GM19025 (cell line): ENCODE measurements around the gene CCND3.
A peak's percentile ranks its signal among the peaks of the same experiment; 100 is the strongest.

Experiments used
- ATAC-seq: cut with Tn5 transposase; IDR thresholded peaks from one replicate; pipeline ENCODE4 v1.9.1; 2021; ENCODE audit warnings: mild to moderate bottlenecking, low read depth, moderate library complexity; ENCODE audit not compliant: unreplicated experiment

The CCND3 gene

DNA sequence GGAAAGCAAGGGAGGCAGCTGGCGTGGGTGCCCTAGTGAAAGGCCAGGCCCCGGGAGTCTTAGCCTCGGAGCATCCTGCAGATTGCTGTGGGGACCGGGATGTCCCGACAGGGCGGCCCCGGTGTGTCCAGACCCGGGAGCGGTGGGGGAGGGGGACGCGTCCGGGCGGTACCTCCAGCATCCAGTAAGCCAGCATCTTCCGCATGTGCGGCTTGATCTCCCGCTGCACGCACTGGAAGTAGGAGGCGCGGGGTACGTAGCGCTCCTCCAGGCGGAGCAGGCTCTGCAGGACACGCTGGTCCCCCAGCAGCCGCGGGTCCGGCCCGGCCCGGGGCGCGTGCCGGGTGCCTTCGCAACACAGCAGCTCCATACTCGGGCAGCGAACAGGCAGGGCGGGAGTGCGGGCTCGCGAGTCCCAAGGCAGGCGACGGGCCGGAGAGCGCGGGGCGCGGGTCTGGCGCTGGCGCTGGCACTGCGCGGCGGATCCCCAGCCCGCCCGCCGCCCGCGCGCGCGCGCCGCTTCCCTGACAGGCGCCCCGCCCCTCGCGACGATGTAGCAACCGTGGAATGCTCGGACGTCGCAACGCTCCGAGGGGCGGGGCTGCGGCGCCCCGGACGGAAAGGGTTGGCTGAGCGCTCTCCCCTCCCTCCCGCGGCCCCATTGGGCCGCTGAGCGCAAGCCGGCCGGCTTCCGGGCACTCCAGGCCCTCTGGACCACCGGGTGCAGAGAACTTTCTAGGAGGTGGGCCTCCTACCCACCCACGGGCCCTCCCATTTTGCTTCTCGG, at the start of gene CCND3:
TSS of gene CCND3 (minus strand) at position 529 of the 787 bp plus-strand sequence. CDS start at position 370, 159 bp downstream.
- peak; percentile 91 for ATAC-seq

DNA sequence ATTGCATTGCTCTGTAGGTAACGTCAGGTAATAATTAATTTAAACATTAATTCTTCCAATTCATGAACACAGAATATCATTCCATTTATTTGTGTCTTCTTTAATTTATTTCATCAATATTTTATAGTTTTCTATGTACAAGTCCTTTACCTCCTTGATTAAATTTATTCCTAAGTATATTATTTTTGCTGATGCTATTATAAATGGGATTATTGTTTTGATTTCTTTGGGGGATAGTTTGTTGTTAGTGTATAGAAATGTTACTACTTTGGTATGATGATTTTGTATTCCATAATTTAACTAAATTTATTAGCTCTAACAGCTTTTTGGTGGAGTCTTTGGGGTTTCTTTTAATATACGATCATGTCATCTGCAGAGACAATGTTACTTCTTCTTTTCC, 44.7 kb upstream of the CCND3 start:
- ATAC-seq, result no peak

DNA sequence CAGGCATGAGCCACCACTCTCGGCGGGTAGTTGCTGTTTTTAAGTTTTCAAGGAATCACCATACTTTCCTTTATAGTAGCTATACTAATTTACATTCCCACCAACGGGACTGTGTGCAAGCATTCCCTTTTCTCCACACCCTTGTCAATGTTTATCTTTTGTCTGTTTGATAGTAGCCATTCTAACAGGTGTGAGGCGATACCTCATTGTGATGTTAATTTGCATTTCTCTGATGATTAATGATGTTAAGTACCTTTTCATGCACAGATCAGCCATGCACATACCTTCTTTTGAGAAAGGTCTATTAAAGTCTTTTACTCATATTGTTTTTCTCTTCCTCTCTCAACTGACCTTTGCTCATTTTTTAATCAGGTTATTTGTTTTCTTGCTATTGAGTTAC, 43.0 kb upstream of the CCND3 start:
- no peak for ATAC-seq

DNA sequence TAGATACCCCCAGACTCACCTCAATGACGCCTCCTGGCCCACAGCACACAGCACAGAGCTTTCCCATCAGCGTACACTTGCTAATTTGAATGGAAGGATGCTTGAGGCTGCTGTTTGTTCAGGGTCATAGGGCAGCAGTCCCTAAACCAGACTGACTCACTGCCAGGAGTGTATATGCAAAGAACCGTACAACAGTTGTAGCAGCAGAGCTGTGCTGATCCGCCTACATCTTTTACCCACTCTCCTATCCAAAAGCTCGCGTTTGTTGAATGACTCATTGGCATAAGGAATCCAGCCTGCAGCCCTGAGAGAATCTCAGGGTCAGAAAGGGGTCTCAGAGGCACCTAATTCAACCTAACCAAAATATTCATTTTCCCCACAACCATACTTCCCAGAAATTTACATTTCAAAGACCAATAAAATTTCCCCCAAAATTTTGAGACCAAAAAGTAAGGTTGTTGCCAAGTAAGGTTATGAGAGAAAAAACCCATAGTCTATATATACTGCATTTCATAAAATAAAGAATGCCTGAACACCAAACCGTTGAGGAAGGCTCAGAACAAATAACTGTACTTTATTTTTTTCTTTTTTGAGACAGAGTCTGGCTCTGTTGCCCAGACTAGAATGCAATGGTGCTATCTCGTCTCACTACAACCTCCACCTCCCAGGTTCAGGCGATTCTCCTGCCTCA, 35.3 kb upstream of the CCND3 start:
- ATAC-seq, result no peak

DNA sequence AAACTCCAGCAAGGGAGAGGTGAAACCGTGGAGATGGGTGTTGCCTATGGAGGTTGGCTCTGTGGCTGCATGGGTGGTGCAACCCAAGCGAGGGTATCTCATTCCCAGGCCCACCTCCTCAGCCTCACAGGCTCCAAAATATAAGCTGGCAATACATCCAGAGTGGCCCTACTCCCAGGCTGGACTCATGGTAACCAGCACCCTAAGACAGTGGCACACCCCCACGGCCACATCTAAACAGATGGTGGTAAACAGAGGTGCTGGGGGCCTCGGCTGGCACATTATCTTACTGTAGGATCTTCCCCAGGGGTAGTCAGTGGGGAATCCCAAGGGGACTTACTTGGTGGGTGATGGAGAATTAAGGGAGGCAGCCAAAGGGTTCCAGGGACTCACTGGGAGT, 33.7 kb upstream of the CCND3 start:
- ATAC-seq, result no peak

DNA sequence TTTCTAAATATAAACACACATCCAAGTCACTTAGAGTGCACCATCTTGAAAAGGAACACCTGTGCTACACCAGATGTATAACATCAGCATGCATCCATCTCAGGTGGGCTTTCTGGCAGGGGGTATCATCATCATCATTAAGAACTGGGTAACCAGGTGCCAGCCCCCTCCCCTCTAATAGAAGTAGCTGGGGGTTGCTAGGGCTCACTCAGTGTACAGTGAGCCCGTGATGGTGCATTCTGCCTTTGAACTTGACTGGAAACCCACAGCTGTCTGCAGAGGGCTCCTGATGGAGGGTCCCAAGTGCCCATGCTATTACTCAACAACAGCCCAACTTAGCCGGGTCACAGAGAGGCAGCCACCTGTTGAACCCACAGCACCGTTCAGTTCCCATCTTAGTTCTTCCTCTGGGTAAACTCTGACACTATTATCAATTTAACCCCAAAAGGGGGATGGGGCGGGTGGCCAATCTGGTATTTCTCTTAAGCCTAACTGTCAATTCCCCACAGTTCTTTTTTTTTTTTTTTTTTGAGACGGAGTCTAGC, 32.7 kb upstream of the CCND3 start:
- no peak for ATAC-seq

DNA sequence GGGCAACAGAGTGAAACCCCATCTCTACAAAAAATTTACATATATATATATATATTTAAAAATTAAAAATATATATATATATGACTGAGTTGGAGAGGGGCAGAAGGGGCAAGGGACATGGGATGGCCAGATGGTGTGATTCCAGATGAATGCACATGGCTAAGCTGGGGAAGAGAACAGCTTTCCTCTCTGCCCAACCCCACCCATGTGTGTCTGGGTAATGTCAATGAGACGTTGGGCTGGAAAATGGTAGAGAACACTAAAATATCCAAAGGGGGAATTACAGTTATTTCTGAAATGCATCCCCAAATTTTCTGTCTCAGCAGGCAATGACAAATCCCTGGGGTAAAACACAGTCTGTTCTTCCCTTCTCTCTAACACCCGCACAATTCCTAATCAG, 31.2 kb upstream of the CCND3 start:
- ATAC-seq, result no peak

DNA sequence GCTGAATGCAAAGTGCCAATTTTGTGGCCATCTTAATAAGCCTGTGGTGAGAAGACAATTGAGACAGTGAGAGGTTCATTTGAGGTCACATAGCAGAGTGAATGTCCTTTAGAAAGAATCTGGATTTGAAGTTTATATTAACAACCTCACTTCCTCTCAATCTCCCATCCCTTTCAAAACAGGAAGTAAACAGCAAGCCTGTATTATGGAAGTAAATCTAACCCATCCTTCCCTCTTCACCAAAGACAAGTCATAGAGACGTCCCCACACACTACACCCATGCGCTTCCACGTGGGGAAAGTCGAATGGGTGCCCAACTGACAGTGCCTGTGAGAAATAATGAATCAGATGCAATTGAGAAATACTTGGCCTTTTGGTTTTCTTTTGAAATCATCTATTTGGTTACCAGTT, 28.8 kb upstream of the CCND3 start:
- ATAC-seq, result no peak

DNA sequence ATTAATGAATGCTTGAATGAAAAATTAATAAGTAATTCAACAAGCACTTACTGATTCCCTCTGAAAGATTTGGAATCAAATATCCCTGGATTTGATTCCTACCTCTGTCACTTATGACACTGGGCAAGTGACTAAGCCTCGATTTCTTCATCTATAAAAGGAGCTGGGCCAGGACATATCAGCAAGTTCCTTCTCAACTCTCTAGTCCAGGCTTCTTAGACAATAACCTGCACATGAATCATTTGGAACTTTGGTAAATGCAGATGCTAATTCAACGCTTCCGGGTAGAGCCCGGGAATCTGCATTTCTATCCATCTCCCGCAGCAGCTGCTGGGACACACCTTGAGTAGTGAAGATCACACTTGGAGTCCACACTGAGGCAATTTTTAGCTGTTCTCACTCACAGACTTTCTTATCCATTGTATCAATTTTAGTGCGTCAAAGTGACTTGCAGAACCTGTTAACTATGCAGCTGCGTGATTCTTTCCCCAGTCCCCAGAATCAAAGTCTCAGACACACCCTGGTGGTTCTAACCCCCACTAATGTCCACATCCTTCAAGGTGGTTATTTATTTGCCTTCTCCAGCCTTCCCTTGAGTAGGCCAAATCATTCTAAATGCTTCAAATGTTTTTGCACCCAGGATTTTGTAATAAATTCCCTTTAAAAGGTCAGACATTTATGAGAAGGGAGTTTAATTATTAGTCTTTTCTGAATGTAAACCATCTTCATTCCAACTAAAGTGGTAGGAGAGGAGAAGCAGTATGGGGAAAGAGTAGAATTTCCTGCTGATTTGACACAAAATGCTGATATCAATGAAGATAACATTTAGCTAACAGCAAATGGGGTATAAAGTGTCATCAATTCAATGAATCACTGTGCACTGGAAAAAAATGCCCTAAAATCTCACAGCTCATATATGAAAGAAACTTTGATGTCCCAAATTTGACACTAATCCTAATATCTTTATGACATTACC, 26.0 kb upstream of the CCND3 start:
- ATAC-seq, result no peak

DNA sequence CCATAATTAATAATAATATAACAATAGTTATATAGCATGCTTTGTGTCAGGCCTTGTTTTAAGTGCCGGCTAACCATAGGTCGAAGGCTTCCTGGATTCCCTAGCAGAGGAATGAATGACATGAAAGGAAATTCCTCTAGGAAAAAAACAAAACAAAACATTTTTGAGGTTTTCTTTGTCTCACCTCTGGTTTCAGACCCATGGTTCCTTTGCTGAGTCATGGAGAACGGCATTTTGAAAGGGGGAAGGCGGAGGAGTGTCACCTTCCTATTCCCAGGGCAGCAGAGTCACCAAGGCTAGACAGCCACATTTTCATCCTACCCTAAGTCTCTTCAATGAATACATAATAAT, 25.3 kb upstream of the CCND3 start:
- no peak for ATAC-seq

DNA sequence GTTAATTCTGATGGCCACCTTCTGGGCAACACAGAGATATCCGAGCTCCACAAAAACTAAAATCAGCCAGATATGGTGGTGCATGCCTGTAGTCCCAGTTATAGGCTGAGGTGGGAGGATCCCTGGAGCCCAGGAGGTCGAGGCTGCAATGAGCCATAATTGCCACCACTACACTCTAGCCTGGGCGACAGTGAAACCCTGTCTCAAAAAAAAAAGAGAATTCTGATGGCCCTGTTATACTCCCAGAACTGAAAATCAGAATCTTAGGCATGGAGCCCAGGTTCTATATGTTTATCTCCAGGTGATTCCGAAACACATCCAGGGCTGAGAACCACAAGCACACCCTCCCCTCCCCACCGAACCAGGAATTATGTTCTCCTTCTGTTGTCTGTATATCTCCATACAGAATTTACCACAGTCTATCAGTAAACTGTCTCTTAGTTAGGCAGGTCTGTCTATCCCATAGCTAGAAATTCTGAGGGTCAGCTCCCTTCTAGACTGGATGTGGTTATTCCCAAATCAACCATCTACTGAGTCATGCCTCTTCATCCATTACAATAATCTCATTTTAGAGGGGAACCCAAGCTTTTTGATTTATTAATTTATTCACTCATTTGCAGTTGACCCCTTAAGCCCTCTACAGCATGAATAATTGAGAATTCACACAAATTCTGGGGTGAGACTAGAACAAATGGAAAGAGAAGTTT, 24.8 kb upstream of the CCND3 start:
- ATAC-seq, result no peak

DNA sequence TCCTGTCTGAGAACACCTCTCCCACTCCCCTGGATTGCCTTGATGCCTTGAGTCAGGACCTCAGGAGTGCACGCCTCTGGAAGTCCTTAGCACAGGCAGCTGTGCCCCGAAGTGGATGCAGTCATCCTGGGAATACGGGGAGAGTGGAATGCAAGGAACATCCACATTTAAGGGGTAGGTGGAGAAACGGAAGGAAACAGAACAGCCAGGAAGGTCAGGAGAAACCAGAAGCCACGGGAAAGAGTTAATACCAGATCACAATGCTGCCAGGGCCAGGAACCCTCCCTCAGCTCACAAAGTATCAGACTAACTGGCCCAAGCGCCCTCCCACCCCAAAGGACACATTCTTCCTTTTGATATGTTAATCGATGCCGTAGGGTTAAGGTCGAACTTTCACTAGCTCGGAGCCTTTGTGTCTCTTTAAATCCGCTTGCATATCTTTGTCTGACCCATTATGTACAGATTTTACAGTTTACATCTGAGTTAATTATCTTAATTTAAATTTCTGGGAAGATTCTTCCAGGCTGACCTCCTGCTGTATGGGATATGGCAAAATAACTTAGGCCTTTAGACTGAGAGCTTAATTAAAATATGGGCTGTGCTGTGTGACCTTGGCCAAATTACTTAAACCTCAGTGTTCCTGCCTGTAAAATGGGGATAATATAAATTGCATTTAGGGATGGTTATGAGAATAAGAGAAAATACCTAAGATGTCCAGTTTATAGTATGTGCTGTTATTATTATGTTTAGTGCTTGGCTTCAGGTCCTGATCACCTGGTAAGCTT, 24.0 kb upstream of the CCND3 start:
- ATAC-seq, result no peak

DNA sequence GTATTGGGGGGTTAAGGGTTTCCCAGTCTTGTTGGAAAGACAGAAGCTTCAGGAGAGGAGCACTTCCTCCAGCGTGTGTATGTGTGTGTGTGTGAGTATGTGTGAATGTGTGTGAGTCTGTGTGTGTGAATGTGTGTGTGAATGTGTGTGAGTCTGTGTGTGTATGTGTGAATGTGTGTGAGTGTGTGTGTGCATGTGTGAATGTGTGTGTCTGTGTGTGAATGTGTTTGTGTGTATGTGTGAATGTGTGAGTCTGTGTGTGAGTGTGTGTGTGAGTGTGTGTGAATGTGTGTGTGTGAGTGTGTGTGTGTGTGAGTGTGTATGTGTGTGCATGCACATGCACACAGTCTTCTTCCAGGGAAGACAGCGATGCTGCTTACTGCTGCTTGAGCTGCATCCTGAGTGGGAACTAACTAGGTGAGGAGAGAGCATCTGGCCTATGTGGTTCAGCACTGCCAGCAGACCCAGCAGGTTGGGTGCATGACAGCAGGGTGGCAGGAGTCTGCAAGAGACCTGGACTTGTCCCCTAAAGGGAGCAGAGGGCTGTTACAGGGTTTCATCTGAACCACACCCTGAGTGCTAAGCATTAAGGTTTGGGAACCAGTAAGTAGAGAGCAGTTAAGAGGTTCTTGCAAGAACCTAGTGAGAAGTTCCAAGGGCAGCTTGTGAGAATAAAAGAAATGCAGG, 22.7 kb upstream of the CCND3 start:
- ATAC-seq, result no peak

DNA sequence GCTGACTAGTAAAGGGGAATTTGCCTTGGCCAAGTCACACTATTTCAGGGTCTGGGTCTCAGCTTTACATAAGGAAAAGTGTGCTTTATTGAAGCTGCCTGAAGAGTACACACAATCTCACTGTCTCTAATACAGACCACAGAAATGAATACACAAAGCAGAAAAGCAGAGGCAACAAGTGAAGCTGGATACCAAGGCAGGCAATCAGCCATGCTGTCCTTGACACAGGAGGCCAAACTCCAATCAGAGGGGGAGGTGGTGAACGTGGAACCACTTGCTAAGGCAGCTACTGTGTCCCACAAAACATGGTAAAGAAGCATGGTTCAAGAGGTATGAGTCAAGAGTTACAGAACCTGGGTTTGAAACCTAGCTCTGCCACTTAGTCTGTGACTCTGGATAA, 21.8 kb upstream of the CCND3 start:
- no peak for ATAC-seq

DNA sequence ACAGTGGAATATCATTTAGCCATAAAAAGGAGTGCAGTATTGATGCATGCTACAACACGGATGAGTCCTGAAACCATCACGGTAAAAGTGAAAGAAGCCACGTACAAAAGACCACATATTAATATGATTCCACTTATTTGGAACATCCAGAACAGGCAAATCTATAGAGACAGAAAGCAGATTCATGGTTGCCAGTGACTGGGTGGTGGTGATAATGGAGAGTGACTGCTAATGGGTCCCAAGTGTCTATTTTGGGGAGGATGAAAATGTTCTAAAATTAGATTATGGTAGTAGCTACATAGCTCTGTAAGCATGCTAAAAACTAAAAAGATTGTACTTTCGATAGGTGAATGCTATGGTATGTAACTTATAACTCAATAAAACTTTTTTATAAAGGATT, 18.4 kb upstream of the CCND3 start:
- no peak for ATAC-seq

DNA sequence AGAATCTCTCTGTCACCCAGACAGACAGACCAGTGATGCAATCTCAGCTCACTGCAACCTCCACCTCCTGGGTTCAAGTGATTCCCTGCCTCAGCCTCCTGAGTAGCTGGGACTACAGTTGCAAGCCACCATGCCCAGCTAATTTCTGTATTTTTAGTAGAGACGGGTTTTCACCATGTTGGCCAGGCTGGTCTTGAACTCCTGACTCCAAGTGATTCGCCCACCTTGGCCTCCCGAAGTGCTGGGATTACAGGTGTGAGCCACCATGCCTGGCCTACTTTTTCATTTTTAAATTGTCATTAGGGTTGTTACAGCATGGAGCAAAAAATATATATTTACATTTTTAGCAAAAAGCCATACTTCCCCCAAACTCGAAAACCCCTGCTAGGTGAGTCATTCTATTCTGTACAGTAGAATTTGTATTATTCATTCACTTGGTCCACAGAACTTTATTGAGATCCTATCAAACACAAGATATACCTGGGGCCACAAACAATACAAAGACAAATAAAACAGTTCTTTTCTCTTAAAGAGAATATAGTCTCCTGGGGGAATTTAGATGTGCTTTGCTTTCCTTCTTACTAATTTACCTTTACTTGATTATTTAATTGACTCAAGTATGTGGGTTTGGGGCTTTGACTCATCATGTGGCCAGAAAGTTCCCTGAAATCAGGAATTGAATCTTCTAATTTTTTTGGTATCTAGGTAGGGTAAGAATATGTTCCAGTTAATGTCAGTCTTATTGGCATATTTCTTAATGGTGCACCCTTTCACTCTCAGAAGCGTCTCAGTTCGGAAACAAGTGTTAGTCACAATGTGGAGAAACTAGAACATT, 16.6 kb upstream of the CCND3 start:
- no peak for ATAC-seq

DNA sequence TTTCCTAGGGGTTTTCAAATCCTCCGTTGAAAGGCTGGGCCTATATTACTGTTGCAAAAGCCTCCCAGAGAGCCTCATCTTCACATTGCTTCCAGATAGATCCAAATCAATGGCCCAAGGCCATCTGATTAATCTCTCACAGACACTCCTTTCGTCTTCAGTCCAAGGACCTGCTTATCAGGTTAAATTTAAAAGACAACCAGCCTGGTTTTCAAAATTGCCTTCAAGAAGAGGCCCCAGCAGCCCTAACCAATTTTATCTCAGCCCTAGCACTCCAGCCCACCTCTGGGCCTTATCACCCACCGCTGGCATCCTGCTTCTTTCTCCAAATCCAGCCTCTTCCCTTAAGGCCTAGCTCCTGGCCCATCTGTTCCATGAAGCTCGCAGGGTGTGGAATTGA, 15.5 kb upstream of the CCND3 start:
- ATAC-seq, result no peak

DNA sequence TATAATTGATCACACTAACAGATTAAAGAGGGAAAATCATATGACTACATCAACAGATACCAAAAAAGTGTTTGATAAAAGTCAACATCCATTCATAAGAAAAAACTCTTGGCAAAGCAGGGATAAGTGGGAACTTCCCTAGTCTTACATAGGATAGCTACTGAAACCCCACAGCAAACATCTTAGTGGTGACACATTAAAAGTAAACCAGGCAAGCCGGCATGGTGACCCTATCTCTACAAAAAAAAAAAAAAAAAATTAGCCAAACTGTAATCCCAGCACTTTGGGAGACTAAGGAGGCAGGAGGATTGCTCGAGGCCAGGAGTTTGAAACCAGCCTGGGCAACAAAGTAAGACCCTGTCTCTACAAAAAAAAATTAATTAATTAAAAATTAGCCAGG, 13.8 kb upstream of the CCND3 start:
- ATAC-seq, result no peak
